K562 (cell line): ENCODE measurements around the gene AP2S1. TPM values are rescaled to one million over a fixed set of nuclear protein-coding genes. Genes with fewer than 3 reads are reported as not detected.

Source experiments
- CHCHD3 ChIP-seq: fragments of 250-450 bp; sonication (Bioruptor Pico); IDR thresholded peaks from 2 replicates; pipeline ENCODE4 v2.1.2; 2022; ENCODE audit warnings: mild to moderate bottlenecking
- CREB3 ChIP-seq: fragments of 450-650 bp; conservative IDR thresholded peaks from 2 replicates; pipeline ENCODE4 v1.6.1; 2016; ENCODE audit warnings: missing genetic modification characterization, low read depth, mild to moderate bottlenecking, missing compliant biosample characterization, moderate library complexity
- CREB5 ChIP-seq: fragments of 250-450 bp; sonication (Bioruptor Pico); IDR thresholded peaks from 2 replicates; pipeline ENCODE4 v1.5.0; 2020; ENCODE audit warnings: mild to moderate bottlenecking
- ELF1 ChIP-seq: fragments of 200-800 bp; sonication (Bioruptor generic); IDR thresholded peaks from 2 replicates; pipeline ENCODE4 v1.6.1; 2016; ENCODE audit warnings: missing genetic modification characterization, missing compliant biosample characterization
- FOXA3 ChIP-seq, 2 experiments: fragments of 450-650 bp in 1 of 2; sonication (generic) in 1 of 2; formaldehyde crosslinking; IDR thresholded peaks in 1 of 2; conservative IDR thresholded peaks in 1 of 2; 2 replicates each; pipeline versions ENCODE4 v1.4.0 to v1.8.0; 2020 to 2022; ENCODE audit warnings: mild to moderate bottlenecking in 2 of 2, missing genetic modification reagents in 1 of 2
- FOXK2 ChIP-seq, 2 experiments: fragments of 450-650 bp; IDR thresholded peaks in 1 of 2; conservative IDR thresholded peaks in 1 of 2; 2 replicates each; pipeline ENCODE4 v1.6.1; 2016; ENCODE audit warnings: low read depth in 2 of 2, mild to moderate bottlenecking in 1 of 2
- HMGN3 ChIP-seq: IDR thresholded peaks from 2 replicates; pipeline ENCODE4 v1.6.1; 2011; ENCODE audit warnings: borderline replicate concordance, low read depth, mild to moderate bottlenecking, mixed read lengths, low read length; ENCODE audit not compliant: insufficient read length; ENCODE audit errors: extremely low read depth
- HOXB6 ChIP-seq: fragments of 250-450 bp; sonication (Bioruptor Pico); IDR thresholded peaks from 2 replicates; pipeline ENCODE4 v1.5.1; 2022; ENCODE audit warnings: mild to moderate bottlenecking, borderline replicate concordance
- NR0B1 ChIP-seq: fragments of 450-650 bp; IDR thresholded peaks from one replicate; pipeline ENCODE4 v1.6.1; 2018; ENCODE audit warnings: mild to moderate bottlenecking, moderate library complexity; ENCODE audit not compliant: partially characterized antibody
- SLC30A9 ChIP-seq: fragments of 250-450 bp; sonication (Bioruptor Pico); IDR thresholded peaks from 2 replicates; pipeline ENCODE4 v1.8.0; 2022; ENCODE audit warnings: mild to moderate bottlenecking, moderate library complexity
- TAF15 ChIP-seq: fragments of 200-400 bp; formaldehyde crosslinking; IDR thresholded peaks from 2 replicates; pipeline ENCODE4 v1.6.1; 2017; ENCODE audit warnings: mild to moderate bottlenecking, low read depth, low read length, moderate library complexity
- TBL1XR1 ChIP-seq, 2 experiments: IDR thresholded peaks; 2 replicates each; pipeline ENCODE4 v1.6.1; 2012; ENCODE audit warnings: improper control_type of control experiment in 2 of 2, low read length in 2 of 2, mild to moderate bottlenecking in 1 of 2
- VEZF1 ChIP-seq: fragments of 200-800 bp; sonication (Bioruptor generic); IDR thresholded peaks from 2 replicates; pipeline ENCODE4 v1.6.1; 2017; ENCODE audit warnings: missing genetic modification characterization, missing compliant biosample characterization
- ZBTB7A ChIP-seq: IDR thresholded peaks from 2 replicates; pipeline ENCODE4 v1.6.1; 2011; ENCODE audit warnings: low read depth, mild to moderate bottlenecking, low read length, moderate library complexity, borderline replicate concordance; ENCODE audit not compliant: control insufficient read depth
- ZC3H11A ChIP-seq: IDR thresholded peaks from 2 replicates; pipeline ENCODE4 v1.6.1; 2012; ENCODE audit warnings: low read depth, low read length, improper control_type of control experiment
- ZNF717 ChIP-seq: fragments of 250-450 bp; sonication (Bioruptor Pico); IDR thresholded peaks from 2 replicates; pipeline ENCODE4 v1.5.0; 2021
- polyA plus RNA-seq, 8 experiments: library from polyadenylated mRNA; depleted of rRNA in 4 of 8; stranded (reverse) in 5 of 8; unstranded in 3 of 8; fragments of >200 nt; fragmentation: Nextera tagmentation in 2 of 8; fragmentation: Illumina TruSeq in 1 of 8; extraction: Ambion mirVana in 2 of 8; extraction: Trizol in 1 of 8; gene quantifications; 2 replicates each; pipeline versions ENCODE4 v1.2.1 to v1.2.3, GENCODE V29; 2011 to 2014; ENCODE audit warnings: inconsistent platforms in 1 of 8, missing spikeins in 1 of 8
- total RNA-seq, 7 experiments: library from RNA; depleted of rRNA in 6 of 7; stranded (reverse); fragments of >200 nt in 6 of 7; fragmentation: Illumina TruSeq in 2 of 7; extraction: Trizol in 2 of 7; gene quantifications; 2 replicates each; pipeline versions ENCODE4 v1.2.1 to v1.2.3, GENCODE V29; 2011 to 2021; ENCODE audit warnings: low replicate concordance in 1 of 7
- TF ChIP-seq, protein P1 (sequence below): IDR thresholded peaks from 2 replicates; pipeline ENCODE4 v1.6.1; 2012; ENCODE audit warnings: low read depth, low read length, improper control_type of control experiment, borderline replicate concordance

Gene AP2S1
- total and polyA plus RNA-seq, 9 of the 15 experiments (the other 6 are each of a cell fraction or from before 2014, with no cell fraction given), result 32.4 to 294 (median 136) TPM

DNA sequence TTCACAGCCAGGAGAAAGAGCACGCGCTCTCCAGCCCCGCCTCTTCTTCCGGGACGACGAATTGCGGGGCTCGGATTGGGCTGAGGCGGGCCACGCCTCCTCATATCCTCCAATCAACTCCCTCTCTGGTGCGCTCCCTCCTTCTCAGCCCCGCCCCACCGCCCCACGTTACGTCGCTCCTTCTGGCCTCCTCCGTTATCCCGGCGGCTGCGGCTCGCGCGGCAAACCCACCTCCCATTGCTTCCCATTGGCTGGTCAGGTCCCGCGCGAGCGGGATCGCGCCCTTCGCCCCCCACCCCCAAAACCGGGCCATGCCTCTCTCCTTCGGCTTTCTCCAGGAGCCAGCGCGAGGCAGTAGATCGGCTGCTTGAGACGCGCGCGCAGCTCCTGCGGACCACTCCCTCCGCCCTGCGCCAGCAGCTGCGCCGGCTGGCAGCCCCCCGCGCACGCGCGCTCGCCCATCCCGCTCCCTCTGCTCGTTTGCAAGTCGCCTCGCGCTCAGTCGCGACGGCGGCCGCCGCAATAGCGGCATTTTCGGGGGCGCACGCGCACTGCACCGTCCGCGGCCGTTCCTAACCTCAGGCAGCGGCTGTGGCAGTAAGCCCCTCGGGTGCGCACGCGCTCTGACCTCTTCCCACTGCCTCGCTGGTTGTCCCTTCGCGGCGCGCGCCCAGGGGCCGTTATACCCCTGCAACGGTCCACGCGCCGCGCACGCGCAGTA lies 9.6 kb upstream of the AP2S1 start (continued):
- no peak for TF ChIP-seq CREB5
- TF ChIP-seq HOXB6 (CRISPR knock-in tag), result no peak
- no peak for TF ChIP-seq NR0B1
- TF ChIP-seq ZNF717, result no peak
- TF ChIP-seq VEZF1 (CRISPR knock-in tag), result peak; percentile 86
- no peak; a peak in 1 of 4 replicates for TF ChIP-seq FOXK2 (conservative IDR thresholded peaks at IDR 0.05 in 1 of 2, IDR thresholded peaks at IDR 0.05 in 1 of 2; ENCODE audit: low read depth in 2 of 2)
- no peak for TF ChIP-seq TBL1XR1 (IDR thresholded peaks at IDR 0.05; ENCODE audit: low read length in 2 of 2)
- TF ChIP-seq ZBTB7A, result no peak
- peak in 1 of 2 experiments; percentile 78; a peak in 2 of 4 replicates for TF ChIP-seq FOXA3 (CRISPR knock-in tag; conservative IDR thresholded peaks at IDR 0.05 in 1 of 2, IDR thresholded peaks at IDR 0.05 in 1 of 2)
- no peak for TF ChIP-seq ZC3H11A
- TF ChIP-seq, protein P1, sequence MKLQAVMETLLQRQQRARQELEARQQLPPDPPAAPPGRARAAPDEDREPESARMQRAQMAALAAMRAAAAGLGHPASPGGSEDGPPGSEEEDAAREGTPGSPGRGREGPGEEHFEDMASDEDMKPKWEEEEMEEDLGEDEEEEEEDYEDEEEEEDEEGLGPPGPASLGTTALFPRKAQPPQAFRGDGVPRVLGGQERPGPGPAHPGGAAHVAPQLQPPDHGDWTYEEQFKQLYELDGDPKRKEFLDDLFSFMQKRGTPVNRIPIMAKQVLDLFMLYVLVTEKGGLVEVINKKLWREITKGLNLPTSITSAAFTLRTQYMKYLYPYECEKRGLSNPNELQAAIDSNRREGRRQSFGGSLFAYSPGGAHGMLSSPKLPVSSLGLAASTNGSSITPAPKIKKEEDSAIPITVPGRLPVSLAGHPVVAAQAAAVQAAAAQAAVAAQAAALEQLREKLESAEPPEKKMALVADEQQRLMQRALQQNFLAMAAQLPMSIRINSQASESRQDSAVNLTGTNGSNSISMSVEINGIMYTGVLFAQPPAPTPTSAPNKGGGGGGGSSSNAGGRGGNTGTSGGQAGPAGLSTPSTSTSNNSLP, result no peak
- no peak; the same call in none of the 2 replicates for TF ChIP-seq ELF1
- no peak for TF ChIP-seq TAF15
- TF ChIP-seq SLC30A9, result no peak
- no peak for TF ChIP-seq HMGN3
- TF ChIP-seq CHCHD3 (CRISPR knock-in tag), result 0 out of 2 replicates have a peak, but pooled peaks have one; percentile 49
- no peak; the same call in 1 of the 2 replicates for TF ChIP-seq CREB3 (tag)
